Mesothelial cell of epicardium (in vitro differentiated cells): ENCODE measurements around the gene SLC35F1. TPM values are rescaled to one million over a fixed set of nuclear protein-coding genes. Genes with fewer than 3 reads are reported as not detected.

Experiments
- DNase-seq, 2 experiments: peaks; one replicate each; pipeline ENCODE4 v3.0.0; 2021; ENCODE audit warnings: low spot score in 2 of 2; ENCODE audit not compliant: unreplicated experiment in 2 of 2
- H3K27ac Mint-ChIP-seq: 2 replicates; pipeline ENCODE4 v1.8.0; 2021; ENCODE audit warnings: mixed read lengths
- H3K27me3 Mint-ChIP-seq: 2 replicates; pipeline ENCODE4 v1.8.0; 2021; ENCODE audit warnings: low read depth, mixed read lengths
- H3K36me3 Mint-ChIP-seq: 2 replicates; pipeline ENCODE4 v1.8.0; 2021; ENCODE audit warnings: mixed read lengths
- H3K4me1 Mint-ChIP-seq: 2 replicates; pipeline ENCODE4 v1.8.0; 2021; ENCODE audit warnings: mixed read lengths
- H3K4me3 Mint-ChIP-seq: 2 replicates; pipeline ENCODE4 v1.8.0; 2021; ENCODE audit warnings: mild to moderate bottlenecking, moderate library complexity, mixed read lengths
- H3K9me3 Mint-ChIP-seq: 2 replicates; pipeline ENCODE4 v1.8.0; 2021; ENCODE audit warnings: mixed read lengths
- total RNA-seq: library from RNA; stranded (reverse); gene quantifications from 3 replicates; pipeline ENCODE4 v1.2.1, GENCODE V29; 2021
- TF ChIP-seq, protein P1 (sequence below): fragments of 200-600 bp; sonication (generic); IDR thresholded peaks from one replicate; pipeline ENCODE4 v1.5.0; 2021; ENCODE audit warnings: antibody characterized with exemption; ENCODE audit not compliant: unreplicated experiment

The SLC35F1 gene
- total RNA-seq, 1 donor from 2014 or later, result 0.78 TPM

DNA sequence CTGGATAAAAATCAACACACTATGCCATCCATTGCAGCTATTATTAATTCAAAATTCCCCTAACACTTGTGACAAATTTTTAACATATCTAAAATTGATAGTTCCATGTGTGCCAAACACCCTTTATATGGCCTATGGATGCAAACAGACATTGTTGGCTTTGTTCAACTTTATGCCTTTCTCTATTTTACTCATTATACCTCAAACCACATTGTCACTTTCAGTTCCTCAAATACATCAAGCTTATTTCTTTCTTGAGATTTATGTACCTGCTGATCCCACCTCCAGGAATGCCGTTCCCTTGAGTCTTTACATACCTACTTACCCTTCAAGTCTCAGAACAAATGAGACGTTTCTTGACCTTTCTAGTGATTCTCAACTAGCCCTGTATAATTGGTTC, 447.6 kb downstream of the SLC35F1 start:
- H3K9me3 Mint-ChIP-seq, result peaks cover 10% of the 10 kb centered on the region
- H3K36me3 Mint-ChIP-seq, result no peaks in the 10 kb centered on the region
- TF ChIP-seq, protein P1, sequence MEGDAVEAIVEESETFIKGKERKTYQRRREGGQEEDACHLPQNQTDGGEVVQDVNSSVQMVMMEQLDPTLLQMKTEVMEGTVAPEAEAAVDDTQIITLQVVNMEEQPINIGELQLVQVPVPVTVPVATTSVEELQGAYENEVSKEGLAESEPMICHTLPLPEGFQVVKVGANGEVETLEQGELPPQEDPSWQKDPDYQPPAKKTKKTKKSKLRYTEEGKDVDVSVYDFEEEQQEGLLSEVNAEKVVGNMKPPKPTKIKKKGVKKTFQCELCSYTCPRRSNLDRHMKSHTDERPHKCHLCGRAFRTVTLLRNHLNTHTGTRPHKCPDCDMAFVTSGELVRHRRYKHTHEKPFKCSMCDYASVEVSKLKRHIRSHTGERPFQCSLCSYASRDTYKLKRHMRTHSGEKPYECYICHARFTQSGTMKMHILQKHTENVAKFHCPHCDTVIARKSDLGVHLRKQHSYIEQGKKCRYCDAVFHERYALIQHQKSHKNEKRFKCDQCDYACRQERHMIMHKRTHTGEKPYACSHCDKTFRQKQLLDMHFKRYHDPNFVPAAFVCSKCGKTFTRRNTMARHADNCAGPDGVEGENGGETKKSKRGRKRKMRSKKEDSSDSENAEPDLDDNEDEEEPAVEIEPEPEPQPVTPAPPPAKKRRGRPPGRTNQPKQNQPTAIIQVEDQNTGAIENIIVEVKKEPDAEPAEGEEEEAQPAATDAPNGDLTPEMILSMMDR, result no peak
- H3K4me1 Mint-ChIP-seq, result peaks cover 5% of the 10 kb centered on the region
- DNase-seq, result no peak
- H3K27ac Mint-ChIP-seq, result no peak overlapping the region
- H3K4me3 Mint-ChIP-seq, result no peak overlapping the region
- no peaks in the 10 kb centered on the region for H3K27me3 Mint-ChIP-seq

DNA sequence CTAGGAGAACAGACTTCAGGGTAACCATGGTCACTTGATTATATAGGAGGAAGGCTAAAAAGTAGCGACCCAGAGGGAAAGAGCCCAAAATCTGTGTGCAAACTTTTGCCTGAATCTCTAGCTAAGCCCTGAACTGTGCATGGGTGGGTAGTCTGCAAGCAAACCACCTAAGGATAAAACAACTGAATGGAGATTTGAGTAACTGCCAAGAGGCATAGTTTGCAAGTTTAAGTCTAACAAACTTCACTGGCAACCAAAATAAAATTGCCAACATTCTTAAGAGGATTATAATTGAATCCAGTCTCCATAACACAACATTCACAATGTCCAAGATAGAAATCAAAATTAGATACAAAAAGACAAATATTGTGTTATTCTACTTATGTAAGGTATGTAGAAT, 449.0 kb downstream of the SLC35F1 start:
- no peak overlapping the region for H3K4me3 Mint-ChIP-seq
- H3K36me3 Mint-ChIP-seq, result no peaks in the 10 kb centered on the region
- H3K4me1 Mint-ChIP-seq, result peaks cover 3% of the 10 kb centered on the region
- H3K9me3 Mint-ChIP-seq, result peaks cover 10% of the 10 kb centered on the region
- TF ChIP-seq, protein P1, result no peak
- H3K27me3 Mint-ChIP-seq, result no peaks in the 10 kb centered on the region
- no peak for DNase-seq
- no peak overlapping the region for H3K27ac Mint-ChIP-seq

DNA sequence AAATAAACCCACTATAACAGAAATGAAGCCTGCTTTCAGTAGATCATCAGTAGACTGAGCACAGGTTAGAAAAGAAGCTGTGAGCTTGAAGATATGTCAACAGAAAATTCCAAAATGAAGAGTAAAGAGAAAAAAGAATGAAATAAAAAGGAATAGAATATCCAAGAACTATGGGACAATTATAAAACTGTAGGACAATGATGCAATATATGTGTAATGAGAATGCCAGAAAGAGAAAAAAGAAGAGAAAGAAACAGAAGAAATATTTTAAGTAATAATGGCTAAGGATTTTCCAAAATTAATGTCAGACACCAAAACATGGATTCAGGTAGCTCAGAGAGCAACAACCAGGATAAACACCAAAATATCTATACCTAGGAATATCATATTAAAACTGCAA, 449.6 kb downstream of the SLC35F1 start:
- Mint-ChIP-seq H3K4me1 (peaks cover 3% of the 10 kb centered on the region), H3K4me3 (no peak overlapping the region), H3K9me3 (peaks cover 10% of the 10 kb centered on the region), H3K27me3 (no peaks in the 10 kb centered on the region), H3K36me3 (no peaks in the 10 kb centered on the region), H3K27ac (no peak overlapping the region)
- no peak for DNase-seq
- TF ChIP-seq, protein P1, result no peak

Other genes with a start within 250 kb of the SLC35F1 start
- gene NUS1, start 231.8 kb upstream of the SLC35F1 start, total RNA-seq, result 30.2 to 31.3 TPM (median 30.3 TPM) in 3 replicates